ENCODE data around the gene MAD1L1. TPM values are rescaled to one million over a fixed set of nuclear protein-coding genes. Genes with fewer than 3 reads are reported as not detected.

MAD1L1 gene
- total RNA-seq, 2 experiments from 2014 or later, result 58.3 to 65.3 TPM

DNA sequence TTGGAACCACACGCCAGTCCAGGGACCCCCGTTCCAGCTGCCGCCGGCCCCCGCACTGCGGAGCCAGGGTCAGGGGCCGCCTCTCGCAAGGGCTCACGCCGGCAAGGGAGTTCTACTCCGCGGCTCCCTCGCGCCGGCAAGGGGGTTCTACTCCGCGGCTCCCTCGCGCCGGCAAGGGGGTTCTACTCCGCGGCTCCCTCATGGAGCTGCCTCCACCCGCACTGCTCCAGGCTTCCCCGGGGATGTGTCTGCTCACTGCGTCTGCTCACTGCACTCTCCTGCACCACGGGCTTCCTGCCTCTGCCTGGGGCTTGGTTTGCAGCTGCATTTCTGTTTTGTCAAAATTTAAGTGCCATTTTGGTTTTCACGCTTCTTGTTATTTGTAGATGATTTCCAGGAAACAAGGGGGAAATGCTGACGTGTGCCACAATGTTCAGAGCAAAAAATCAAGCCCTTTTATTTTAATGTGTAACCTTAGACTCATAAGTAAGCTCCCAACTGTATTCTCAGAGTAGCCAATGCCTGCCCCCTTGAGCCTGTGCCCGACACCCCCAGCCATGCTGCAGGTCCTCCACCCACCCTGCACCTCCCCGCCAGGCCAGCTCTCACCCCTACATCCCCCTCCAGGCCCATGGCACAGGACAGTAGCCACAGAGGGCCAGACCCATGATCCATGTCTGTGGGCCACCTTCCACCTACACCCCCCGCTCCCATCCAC, 246.2 kb downstream of the MAD1L1 start:
- DNase-seq (ENCODE audit: low spot score), result no peak
- CTCF ChIA-PET (ENCODE audit: unreplicated experiment), result no interaction called here
- H3K27ac ChIP-seq (ENCODE audit: low read depth, low read length, poor library complexity, severe bottlenecking), result no peak overlapping the region
- H2AFZ ChIP-seq (ENCODE audit: low read length), result no peak overlapping the region
- no peaks in the 10 kb centered on the region for H3K36me3 ChIP-seq (ENCODE audit: insufficient read depth, low read length)
- BruUV-seq (replicated peaks), result no TSS peak
- POLR2A ChIA-PET, result interaction anchor here (0.6 to 0.8 kb wide), 2 partner anchors 9 to 52 kb away, joined by 3 to 5 read pairs; no protein-coding TSS in a partner anchor
- H3K9me3 ChIP-seq (ENCODE audit: low read length), result no peaks in the 10 kb centered on the region
- no peaks in the 10 kb centered on the region for H3K9me2 ChIP-seq (ENCODE audit: insufficient read depth, low read length)
- H3K79me2 ChIP-seq (ENCODE audit: insufficient read depth, low read depth, low read length), result no peaks in the 10 kb centered on the region
- no peaks in the 10 kb centered on the region for H3K4me1 ChIP-seq (ENCODE audit: insufficient read depth, low read length, poor library complexity, severe bottlenecking)
- TF ChIP-seq, protein P1, sequence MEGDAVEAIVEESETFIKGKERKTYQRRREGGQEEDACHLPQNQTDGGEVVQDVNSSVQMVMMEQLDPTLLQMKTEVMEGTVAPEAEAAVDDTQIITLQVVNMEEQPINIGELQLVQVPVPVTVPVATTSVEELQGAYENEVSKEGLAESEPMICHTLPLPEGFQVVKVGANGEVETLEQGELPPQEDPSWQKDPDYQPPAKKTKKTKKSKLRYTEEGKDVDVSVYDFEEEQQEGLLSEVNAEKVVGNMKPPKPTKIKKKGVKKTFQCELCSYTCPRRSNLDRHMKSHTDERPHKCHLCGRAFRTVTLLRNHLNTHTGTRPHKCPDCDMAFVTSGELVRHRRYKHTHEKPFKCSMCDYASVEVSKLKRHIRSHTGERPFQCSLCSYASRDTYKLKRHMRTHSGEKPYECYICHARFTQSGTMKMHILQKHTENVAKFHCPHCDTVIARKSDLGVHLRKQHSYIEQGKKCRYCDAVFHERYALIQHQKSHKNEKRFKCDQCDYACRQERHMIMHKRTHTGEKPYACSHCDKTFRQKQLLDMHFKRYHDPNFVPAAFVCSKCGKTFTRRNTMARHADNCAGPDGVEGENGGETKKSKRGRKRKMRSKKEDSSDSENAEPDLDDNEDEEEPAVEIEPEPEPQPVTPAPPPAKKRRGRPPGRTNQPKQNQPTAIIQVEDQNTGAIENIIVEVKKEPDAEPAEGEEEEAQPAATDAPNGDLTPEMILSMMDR (conservative IDR thresholded peaks at IDR 0.05; ENCODE audit: low read length), result no peak
- TF ChIP-seq EZH2phosphoT487 (IDR thresholded peaks at IDR 0.05; ENCODE audit: borderline replicate concordance, low read depth, low read length), result no peak
- no peak overlapping the region for H3K4me3 ChIP-seq (ENCODE audit: low read depth, low read length, poor library complexity, severe bottlenecking)
- H4K20me1 ChIP-seq (ENCODE audit: insufficient read depth, low read length), result no peaks in the 10 kb centered on the region
- intact Hi-C loops (cut with micrococcal nuclease; ENCODE audit: unreplicated experiment), result no loop called here
- no peak overlapping the region for H3K4me2 ChIP-seq (ENCODE audit: low read length)

DNA sequence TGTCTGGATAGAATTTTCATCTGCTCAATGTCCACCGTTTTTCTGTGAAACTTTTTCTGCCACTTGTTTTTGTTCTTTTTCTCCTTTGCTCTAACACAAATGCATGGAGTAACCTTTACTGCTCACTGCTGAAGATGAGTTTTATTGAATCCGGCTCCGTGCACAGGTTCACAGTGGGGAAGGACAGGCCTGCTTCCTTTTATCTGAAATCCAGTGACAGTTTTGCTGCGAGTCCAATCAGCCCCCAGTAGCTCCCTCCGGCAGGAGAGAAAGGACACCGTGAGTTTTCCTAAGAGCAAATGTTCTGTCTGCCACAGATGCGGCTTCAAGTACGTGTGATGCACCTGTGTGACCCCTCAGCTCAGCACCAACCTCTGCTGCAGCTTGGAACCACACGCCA, 246.8 kb downstream of the MAD1L1 start:
- no peak overlapping the region for H3K27ac ChIP-seq (ENCODE audit: low read depth, low read length, poor library complexity, severe bottlenecking)
- no peaks in the 10 kb centered on the region for H3K9me2 ChIP-seq (ENCODE audit: insufficient read depth, low read length)
- no TSS peak for BruUV-seq (replicated peaks)
- H3K4me2 ChIP-seq (ENCODE audit: low read length), result no peak overlapping the region
- peaks cover 3% of the 10 kb centered on the region for H3K4me1 ChIP-seq (ENCODE audit: insufficient read depth, low read length, poor library complexity, severe bottlenecking)
- intact Hi-C loops (cut with micrococcal nuclease; ENCODE audit: unreplicated experiment), result no loop called here
- ChIA-PET POLR2A (no interaction called here), CTCF (ENCODE audit: unreplicated experiment) (no interaction called here)
- H3K9me3 ChIP-seq (ENCODE audit: low read length), result no peaks in the 10 kb centered on the region
- no peaks in the 10 kb centered on the region for H3K36me3 ChIP-seq (ENCODE audit: insufficient read depth, low read length)
- H3K79me2 ChIP-seq (ENCODE audit: insufficient read depth, low read depth, low read length), result no peaks in the 10 kb centered on the region
- no peak overlapping the region for H2AFZ ChIP-seq (ENCODE audit: low read length)
- no peaks in the 10 kb centered on the region for H4K20me1 ChIP-seq (ENCODE audit: insufficient read depth, low read length)
- no peak overlapping the region for H3K4me3 ChIP-seq (ENCODE audit: low read depth, low read length, poor library complexity, severe bottlenecking)
- no peak for DNase-seq (ENCODE audit: low spot score)
- TF ChIP-seq, protein P1 (conservative IDR thresholded peaks at IDR 0.05; ENCODE audit: low read length), result no peak
- TF ChIP-seq EZH2phosphoT487 (IDR thresholded peaks at IDR 0.05; ENCODE audit: borderline replicate concordance, low read depth, low read length), result no peak

DNA sequence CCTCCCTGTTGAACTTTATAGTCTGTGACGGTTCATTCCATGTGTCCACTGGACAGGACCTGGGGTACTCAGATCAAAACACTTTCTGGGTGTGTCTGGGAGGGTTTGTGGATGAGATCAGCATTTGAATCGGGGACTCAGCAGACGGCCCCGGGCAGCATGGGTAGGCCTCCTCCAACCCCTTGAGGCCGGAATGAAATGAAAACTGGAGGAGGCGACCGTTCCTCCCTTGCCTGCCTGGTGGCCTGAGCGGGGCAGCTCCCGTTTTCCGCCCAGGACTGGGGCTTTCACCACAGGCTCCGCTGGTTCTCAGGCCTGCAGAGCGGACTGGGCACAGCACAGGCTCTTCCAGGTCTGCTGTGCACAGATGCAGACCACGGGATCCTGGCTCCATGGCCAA, 247.7 kb downstream of the MAD1L1 start:
- intact Hi-C loops (cut with micrococcal nuclease; ENCODE audit: unreplicated experiment), result no loop called here
- BruUV-seq (replicated peaks), result no TSS peak
- no peak for DNase-seq (ENCODE audit: low spot score)
- TF ChIP-seq, protein P1 (conservative IDR thresholded peaks at IDR 0.05; ENCODE audit: low read length), result no peak
- TF ChIP-seq EZH2phosphoT487 (IDR thresholded peaks at IDR 0.05; ENCODE audit: borderline replicate concordance, low read depth, low read length), result no peak
- no peaks in the 10 kb centered on the region for H4K20me1 ChIP-seq (ENCODE audit: insufficient read depth, low read length)
- H3K27ac ChIP-seq (ENCODE audit: low read depth, low read length, poor library complexity, severe bottlenecking), result no peak overlapping the region
- no peak overlapping the region for H3K4me2 ChIP-seq (ENCODE audit: low read length)
- H3K79me2 ChIP-seq (ENCODE audit: insufficient read depth, low read depth, low read length), result no peaks in the 10 kb centered on the region
- H3K9me3 ChIP-seq (ENCODE audit: low read length), result no peaks in the 10 kb centered on the region
- CTCF ChIA-PET (ENCODE audit: unreplicated experiment), result no interaction called here
- H3K9me2 ChIP-seq (ENCODE audit: insufficient read depth, low read length), result no peaks in the 10 kb centered on the region
- POLR2A ChIA-PET, result no interaction called here
- peaks cover 12% of the 10 kb centered on the region for H3K4me1 ChIP-seq (ENCODE audit: insufficient read depth, low read length, poor library complexity, severe bottlenecking)
- no peak overlapping the region for H3K4me3 ChIP-seq (ENCODE audit: low read depth, low read length, poor library complexity, severe bottlenecking)
- no peaks in the 10 kb centered on the region for H3K36me3 ChIP-seq (ENCODE audit: insufficient read depth, low read length)
- H2AFZ ChIP-seq (ENCODE audit: low read length), result no peak overlapping the region

Data from OCI-LY7 (cell line).